ENCODE measurements around the gene C11orf86. TPM values are rescaled to one million over a fixed set of nuclear protein-coding genes. Genes with fewer than 3 reads are reported as not detected.

The C11orf86 gene, protein sequence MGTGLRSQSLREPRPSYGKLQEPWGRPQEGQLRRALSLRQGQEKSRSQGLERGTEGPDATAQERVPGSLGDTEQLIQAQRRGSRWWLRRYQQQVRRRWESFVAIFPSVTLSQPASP
- total RNA-seq = not detected
- polyA plus RNA-seq (2013, experiment 1 of 2) = not detected
- polyA plus RNA-seq (2013, experiment 2 of 2) = not detected
- long read RNA-seq, experiment 1 = 0 reads
- long read RNA-seq, experiment 2 = 0 reads
- long read RNA-seq, experiment 3 = 0 reads
- long read RNA-seq, experiment 4 = 0 reads

DNA sequence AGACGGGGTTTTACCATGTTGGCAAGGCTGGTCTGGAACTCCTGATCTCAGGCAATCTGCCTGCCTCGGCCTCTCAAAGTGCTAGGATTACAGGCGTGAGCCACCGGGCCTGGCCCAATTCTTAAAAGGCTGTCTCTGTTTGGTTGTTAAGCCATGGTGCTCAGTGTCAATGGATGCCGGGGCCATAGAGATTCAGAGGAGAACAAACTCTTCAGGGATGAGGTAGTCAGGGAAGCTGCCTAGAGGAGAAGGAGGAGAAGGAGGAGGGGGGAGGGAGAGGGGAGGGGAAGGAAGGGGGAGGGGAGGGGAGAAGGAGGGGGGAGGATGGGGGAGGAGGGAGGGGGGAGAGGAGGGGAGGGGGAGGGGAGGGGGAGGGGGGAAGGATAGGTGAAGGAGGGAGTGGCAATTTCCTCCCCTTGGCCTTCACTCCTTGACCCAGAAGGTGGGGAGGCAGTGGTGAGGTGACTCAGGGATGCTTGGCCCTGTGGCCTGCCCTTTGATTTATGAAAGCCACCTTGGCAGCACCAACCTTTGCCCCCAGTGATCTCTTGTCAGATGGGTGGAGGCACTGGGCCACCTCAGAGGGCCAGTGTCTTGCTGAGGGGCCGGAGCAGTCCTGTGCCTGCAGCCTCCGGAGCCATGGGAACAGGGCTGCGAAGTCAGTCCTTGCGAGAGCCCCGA lies at the start of gene C11orf86:
Gene C11orf86 (plus strand): TSS at position 581 of the 681 bp plus-strand sequence. CDS start 59 bp downstream, at position 640.
- H3K9me3 Mint-ChIP-seq = peaks cover 15% of the 10 kb centered on the region
- Histone ChIP-seq H3K4me1 (ENCODE audit: control insufficient read depth, insufficient read depth, low read length) (no peaks in the 10 kb centered on the region), H3K27me3 (ENCODE audit: control insufficient read depth, insufficient read depth, low read length, poor library complexity, severe bottlenecking) (no peaks in the 10 kb centered on the region), H3K36me3 (ENCODE audit: control insufficient read depth, insufficient read depth, low read length) (no peaks in the 10 kb centered on the region), H3K4me3 (ENCODE audit: low read length) (no peak within 1 kb of the TSS), H3K9me3 (ENCODE audit: control insufficient read depth, low read length) (peaks cover 22% of the 10 kb centered on the region), H3K27ac (ENCODE audit: low read depth, low read length) (no peak within 1 kb of the TSS), H3K9ac (ENCODE audit: extremely low read depth, low read length, poor library complexity, severe bottlenecking) (no peak within 1 kb of the TSS)
- H3K36me3 Mint-ChIP-seq (ENCODE audit: low read depth) = no peaks in the 10 kb centered on the region
- WGBS, 2 experiments (ENCODE audit: insufficient coverage in 1 of 2, insufficient read length in 1 of 2) = 84 to 87% methylated on average over 7 to 10 of the region's 10 CpGs
- H3K27ac Mint-ChIP-seq = peak within 1 kb of the TSS; percentile 26
- H3K4me1 Mint-ChIP-seq = no peaks in the 10 kb centered on the region
- DNase-seq = peak; percentile 61
- peaks cover 4% of the 10 kb centered on the region for H3K27me3 Mint-ChIP-seq (ENCODE audit: insufficient read depth)
- TF ChIP-seq, protein P1, sequence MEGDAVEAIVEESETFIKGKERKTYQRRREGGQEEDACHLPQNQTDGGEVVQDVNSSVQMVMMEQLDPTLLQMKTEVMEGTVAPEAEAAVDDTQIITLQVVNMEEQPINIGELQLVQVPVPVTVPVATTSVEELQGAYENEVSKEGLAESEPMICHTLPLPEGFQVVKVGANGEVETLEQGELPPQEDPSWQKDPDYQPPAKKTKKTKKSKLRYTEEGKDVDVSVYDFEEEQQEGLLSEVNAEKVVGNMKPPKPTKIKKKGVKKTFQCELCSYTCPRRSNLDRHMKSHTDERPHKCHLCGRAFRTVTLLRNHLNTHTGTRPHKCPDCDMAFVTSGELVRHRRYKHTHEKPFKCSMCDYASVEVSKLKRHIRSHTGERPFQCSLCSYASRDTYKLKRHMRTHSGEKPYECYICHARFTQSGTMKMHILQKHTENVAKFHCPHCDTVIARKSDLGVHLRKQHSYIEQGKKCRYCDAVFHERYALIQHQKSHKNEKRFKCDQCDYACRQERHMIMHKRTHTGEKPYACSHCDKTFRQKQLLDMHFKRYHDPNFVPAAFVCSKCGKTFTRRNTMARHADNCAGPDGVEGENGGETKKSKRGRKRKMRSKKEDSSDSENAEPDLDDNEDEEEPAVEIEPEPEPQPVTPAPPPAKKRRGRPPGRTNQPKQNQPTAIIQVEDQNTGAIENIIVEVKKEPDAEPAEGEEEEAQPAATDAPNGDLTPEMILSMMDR (conservative IDR thresholded peaks at IDR 0.05) = no peak
- H3K4me3 Mint-ChIP-seq = no peak within 1 kb of the TSS

DNA sequence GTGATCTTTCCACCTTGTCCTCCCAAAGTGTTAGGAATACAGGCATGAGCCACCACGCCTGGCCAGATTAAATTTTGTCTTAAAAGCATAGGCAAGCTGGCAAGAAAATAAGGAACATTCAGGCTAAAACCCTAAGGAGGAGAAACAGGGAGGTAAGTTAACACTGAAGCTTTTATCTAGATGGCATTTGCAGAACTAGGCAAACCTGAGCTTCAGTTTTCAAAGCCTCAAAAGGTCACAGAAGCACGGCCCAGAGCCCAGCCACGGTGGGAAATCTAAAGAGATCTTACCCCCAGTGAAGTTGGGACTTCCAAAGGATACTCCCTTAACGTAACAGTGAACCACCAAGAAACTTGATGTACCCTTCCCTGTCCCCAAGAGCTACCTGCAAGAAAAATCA lies 45.4 kb upstream of the C11orf86 start:
- Mint-ChIP-seq H3K36me3 (ENCODE audit: low read depth) (peaks cover 14% of the 10 kb centered on the region), H3K27ac (no peak overlapping the region), H3K9me3 (peaks cover 13% of the 10 kb centered on the region), H3K27me3 (ENCODE audit: insufficient read depth) (no peaks in the 10 kb centered on the region), H3K4me1 (peaks cover 4% of the 10 kb centered on the region), H3K4me3 (no peak overlapping the region)
- no peak overlapping the region for H3K4me3 ChIP-seq (ENCODE audit: low read length)
- H3K27ac ChIP-seq (ENCODE audit: low read depth, low read length) = no peak overlapping the region
- H3K27me3 ChIP-seq (ENCODE audit: control insufficient read depth, insufficient read depth, low read length, poor library complexity, severe bottlenecking) = no peaks in the 10 kb centered on the region
- H3K9me3 ChIP-seq (ENCODE audit: control insufficient read depth, low read length) = peaks cover 6% of the 10 kb centered on the region
- WGBS, 2 experiments (ENCODE audit: insufficient coverage in 1 of 2, insufficient read length in 1 of 2) = 74 to 84% methylated on average over 3 to 4 of the region's 4 CpGs
- no peak for DNase-seq
- no peaks in the 10 kb centered on the region for H3K36me3 ChIP-seq (ENCODE audit: control insufficient read depth, insufficient read depth, low read length)
- TF ChIP-seq, protein P1 (conservative IDR thresholded peaks at IDR 0.05) = no peak
- H3K9ac ChIP-seq (ENCODE audit: extremely low read depth, low read length, poor library complexity, severe bottlenecking) = no peak overlapping the region
- H3K4me1 ChIP-seq (ENCODE audit: control insufficient read depth, insufficient read depth, low read length) = no peaks in the 10 kb centered on the region

DNA sequence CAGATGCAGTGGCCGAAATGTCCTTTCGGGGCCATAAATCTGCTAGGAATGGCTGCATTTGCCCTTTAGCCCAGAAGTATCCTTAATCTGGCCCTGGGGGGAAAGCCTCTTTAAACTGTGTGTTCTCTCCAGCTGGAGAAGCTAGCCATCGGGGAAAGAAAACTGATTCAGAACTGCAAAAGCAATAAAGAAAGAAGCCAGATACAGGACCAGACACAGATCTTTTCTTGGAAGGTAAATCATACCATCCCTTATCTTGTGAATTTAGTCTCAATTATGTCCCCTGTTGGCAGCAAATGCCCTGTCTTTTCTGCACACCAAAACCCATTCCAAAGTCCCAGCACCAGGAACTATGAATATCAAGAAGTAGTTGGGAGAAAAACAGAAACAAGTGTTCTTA lies 42.6 kb upstream of the C11orf86 start:
- Histone ChIP-seq H3K9ac (ENCODE audit: extremely low read depth, low read length, poor library complexity, severe bottlenecking) (no peak overlapping the region), H3K4me1 (ENCODE audit: control insufficient read depth, insufficient read depth, low read length) (no peaks in the 10 kb centered on the region), H3K4me3 (ENCODE audit: low read length) (no peak overlapping the region), H3K27ac (ENCODE audit: low read depth, low read length) (no peak overlapping the region), H3K36me3 (ENCODE audit: control insufficient read depth, insufficient read depth, low read length) (no peaks in the 10 kb centered on the region), H3K9me3 (ENCODE audit: control insufficient read depth, low read length) (no peaks in the 10 kb centered on the region), H3K27me3 (ENCODE audit: control insufficient read depth, insufficient read depth, low read length, poor library complexity, severe bottlenecking) (no peaks in the 10 kb centered on the region)
- TF ChIP-seq, protein P1 (conservative IDR thresholded peaks at IDR 0.05) = no peak
- no peaks in the 10 kb centered on the region for H3K27me3 Mint-ChIP-seq (ENCODE audit: insufficient read depth)
- H3K4me3 Mint-ChIP-seq = no peak overlapping the region
- H3K27ac Mint-ChIP-seq = no peak overlapping the region
- peaks cover 2% of the 10 kb centered on the region for H3K36me3 Mint-ChIP-seq (ENCODE audit: low read depth)
- WGBS, 2 experiments (ENCODE audit: insufficient coverage in 1 of 2, insufficient read length in 1 of 2) = 92 to 100% methylated on average over 2 to 3 of the region's 3 CpGs
- DNase-seq = no peak
- H3K4me1 Mint-ChIP-seq = peaks cover 4% of the 10 kb centered on the region
- H3K9me3 Mint-ChIP-seq = no peaks in the 10 kb centered on the region
